Keratinocyte (primary cell): ENCODE results near the gene C4orf50.

Source experiments
- CTCF ChIP-seq, 3 experiments: IDR thresholded peaks in 1 of 3; conservative IDR thresholded peaks in 1 of 3; optimal IDR thresholded peaks in 1 of 3; 2 replicates in 2 of 3; 3 replicates in 1 of 3; pipeline versions ENCODE3 to v1.5.1; 2011; ENCODE audit warnings: low read length in 3 of 3, mild to moderate bottlenecking in 3 of 3, moderate library complexity in 2 of 3, control low read depth in 1 of 3, inconsistent platforms in 1 of 3; ENCODE audit not compliant: insufficient read depth in 2 of 3; ENCODE audit errors: extremely low read depth in 1 of 3
- EZH2 ChIP-seq: IDR thresholded peaks from one replicate; pipeline ENCODE4 v1.6.1; 2012; ENCODE audit warnings: inconsistent platforms, mild to moderate bottlenecking, low read length, moderate library complexity

DNA sequence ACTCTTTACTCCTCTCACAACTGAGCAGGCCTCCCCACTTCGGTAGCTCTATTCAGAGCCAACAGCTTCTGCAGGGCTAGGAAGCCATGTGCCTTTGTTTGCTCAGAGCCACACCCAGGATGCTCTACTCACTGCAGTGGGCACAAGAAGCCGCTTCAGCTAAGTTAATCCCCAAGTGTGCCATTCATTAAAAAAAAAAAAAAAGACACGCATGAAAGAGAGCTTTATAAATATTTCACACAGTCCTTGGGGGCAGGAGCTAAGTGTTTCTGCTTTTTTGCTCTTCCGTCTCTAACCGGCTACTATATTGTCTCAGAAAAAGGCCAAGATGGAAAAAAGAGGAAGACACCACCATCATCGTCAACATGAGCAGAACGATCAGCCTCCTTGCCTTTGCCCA is 133.4 kb downstream of the C4orf50 start:
- TF ChIP-seq CTCF (optimal IDR thresholded peaks at IDR 0.05 in 1 of 3, IDR thresholded peaks at IDR 0.05 in 1 of 3, conservative IDR thresholded peaks at IDR 0.05 in 1 of 3; ENCODE audit: extremely low read depth in 1 of 3, insufficient read depth in 2 of 3, low read length in 3 of 3) = no peak
- TF ChIP-seq EZH2 = no peak
